Stimulated activated CD8-positive, alpha-beta memory T cell treated with anti-CD3 and anti-CD28 coated beads, Interleukin-12 subunit alpha, Interleukin-12 subunit beta, amount 100 ng/mL, for 24 hours (primary cell): ENCODE data around the gene PLEKHM3.
"Not testable (repeated sequence)": the region's sequence is repeated elsewhere in the genome, so short reads cannot be mapped to it uniquely, and the experiment has no call there.

ENCODE experiments used
- DNase-seq: peaks from one replicate; pipeline ENCODE4 v3.0.0-alpha.2; 2020; ENCODE audit errors: extremely low read depth

PLEKHM3 gene

DNA sequence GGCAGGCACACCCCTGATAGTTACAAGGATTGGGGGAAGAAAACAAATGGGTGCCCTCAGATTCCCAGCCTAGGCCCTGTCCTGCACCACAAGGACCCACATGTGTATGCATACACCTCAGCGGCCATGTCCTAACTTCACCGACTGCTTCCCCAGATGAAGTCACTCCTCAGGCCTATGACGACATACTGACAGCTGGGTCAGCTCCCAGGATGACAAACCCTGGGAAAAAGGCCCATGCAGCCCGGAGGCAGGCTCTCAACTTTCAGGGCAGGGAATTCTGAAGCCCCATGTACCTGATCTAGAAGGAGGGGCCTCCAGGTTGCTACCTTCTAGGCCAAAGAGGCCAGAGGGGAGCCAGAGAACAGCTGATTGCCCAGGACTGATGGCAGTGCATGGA lies 11.0 kb upstream of the PLEKHM3 start:
- DNase-seq: no peak

DNA sequence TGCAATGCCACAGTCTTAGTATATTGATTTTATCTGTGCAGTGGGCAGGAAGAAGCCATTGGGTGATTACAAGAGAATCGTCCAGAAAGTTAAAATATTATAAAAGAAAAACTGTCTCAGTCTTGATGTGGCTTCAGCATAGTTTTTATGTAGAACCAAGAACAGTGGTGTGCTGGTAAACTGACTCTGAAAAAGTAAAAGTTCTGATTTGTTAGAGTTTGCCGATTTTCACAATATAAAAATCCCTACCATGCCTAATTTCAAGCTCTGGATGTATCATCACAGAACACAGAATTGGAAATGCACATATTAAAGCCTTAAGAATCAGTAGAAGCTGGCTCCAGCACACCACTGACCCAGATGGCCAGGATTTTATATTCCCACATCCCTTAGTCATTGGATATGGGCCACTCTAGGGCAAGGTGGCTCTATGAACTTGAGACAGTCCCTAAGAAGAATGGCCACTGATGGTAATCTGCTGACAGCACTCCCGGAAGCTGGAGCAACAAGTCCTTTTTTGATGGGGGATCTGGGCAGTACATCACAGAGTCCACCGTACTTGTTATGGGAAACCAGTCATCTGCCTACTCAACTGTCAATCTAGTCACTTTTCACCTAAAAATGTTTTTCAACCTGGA lies 9.3 kb upstream of the PLEKHM3 start:
- DNase-seq: no peak

GRCh38 chr2:208033701-208034502 lies 8.6 kb upstream of the PLEKHM3 start:
- no peak for DNase-seq

- DNase-seq: no peak
Measured at GRCh38 chr2:208031608-208032019, 6.3 kb upstream of the PLEKHM3 start.

GRCh38 chr2:208025814-208026184 lies 472 bp upstream of the PLEKHM3 start:
- DNase-seq: no peak

- no peak for DNase-seq
Measured at GRCh38 chr2:208024091-208024490, 1.2 kb downstream of the PLEKHM3 start.

DNA sequence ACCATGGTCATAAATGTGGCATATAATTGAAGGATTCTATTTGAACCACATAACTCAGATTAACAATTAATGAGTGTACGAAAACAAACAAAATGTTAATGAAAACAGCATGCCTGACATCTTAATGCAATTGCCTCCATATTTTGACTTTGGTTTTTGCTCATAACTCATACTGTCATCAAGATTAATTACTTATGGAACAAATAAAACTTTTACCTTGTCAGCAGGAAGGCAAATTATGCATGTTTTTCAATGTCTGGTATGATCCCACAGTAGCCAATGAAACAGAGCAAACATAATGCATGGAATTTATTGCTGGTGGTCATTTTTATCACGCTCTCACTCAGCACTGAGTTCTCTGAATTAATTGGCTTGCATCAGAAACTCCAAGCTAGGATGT lies 5.1 kb downstream of the PLEKHM3 start:
- DNase-seq: no peak

DNA sequence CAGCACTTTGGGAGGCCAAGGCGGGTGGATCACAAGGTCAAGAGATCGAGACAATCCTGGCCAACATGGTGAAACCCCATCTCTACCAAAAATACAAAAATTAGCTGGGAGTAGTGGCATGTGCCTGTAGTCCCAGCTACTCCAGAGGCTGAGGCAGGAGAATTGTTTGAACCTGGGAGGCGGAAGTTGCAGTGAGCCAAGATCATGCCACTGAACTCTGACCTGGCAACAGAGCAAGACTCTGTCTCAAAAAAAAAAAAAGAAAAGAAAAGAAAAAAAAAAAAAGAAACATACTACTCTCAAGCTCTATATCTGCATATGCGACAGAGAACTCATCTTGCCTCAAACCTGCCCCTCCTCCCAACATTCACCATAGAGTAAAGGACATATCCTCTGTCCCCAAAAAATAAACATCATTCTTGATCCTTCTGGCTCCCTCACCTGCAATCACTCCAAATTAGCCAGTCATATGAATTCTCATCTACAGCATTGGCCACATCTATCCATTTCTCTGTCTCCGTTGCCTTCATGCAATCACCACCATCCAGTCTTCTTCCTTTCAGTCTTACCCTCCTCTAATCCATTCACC lies 7.1 kb downstream of the PLEKHM3 start:
- not testable (repeated sequence) for DNase-seq

GRCh38 chr2:208017721-208018120 lies 7.6 kb downstream of the PLEKHM3 start:
- no peak for DNase-seq

- DNase-seq: no peak
Measured at GRCh38 chr2:208015475-208015874, 9.9 kb downstream of the PLEKHM3 start.

GRCh38 chr2:208013285-208014178 lies 11.8 kb downstream of the PLEKHM3 start:
- DNase-seq: no peak

GRCh38 chr2:208012449-208012848 lies 12.9 kb downstream of the PLEKHM3 start:
- no peak for DNase-seq

DNA sequence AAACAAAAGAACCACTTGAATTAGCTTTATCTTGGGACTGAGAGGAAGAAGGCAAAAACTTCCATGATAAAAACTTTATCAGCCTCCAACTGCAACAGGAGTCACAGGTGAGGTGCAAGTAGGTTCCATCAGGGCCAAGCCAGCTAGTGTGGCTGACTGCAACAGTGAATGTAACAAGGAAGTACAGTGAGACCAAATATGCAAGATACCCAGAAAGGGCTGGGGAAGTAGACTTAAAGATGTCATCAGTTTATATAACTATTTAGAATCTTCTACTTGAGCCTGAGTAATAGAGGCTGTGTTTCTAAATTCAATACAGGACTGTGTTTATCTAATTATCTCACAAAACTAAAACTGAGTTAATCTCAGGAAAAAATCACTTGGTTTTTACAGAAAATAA lies 14.8 kb downstream of the PLEKHM3 start:
- no peak for DNase-seq

GRCh38 chr2:208006833-208007232 lies 18.5 kb downstream of the PLEKHM3 start:
- DNase-seq: no peak

DNA sequence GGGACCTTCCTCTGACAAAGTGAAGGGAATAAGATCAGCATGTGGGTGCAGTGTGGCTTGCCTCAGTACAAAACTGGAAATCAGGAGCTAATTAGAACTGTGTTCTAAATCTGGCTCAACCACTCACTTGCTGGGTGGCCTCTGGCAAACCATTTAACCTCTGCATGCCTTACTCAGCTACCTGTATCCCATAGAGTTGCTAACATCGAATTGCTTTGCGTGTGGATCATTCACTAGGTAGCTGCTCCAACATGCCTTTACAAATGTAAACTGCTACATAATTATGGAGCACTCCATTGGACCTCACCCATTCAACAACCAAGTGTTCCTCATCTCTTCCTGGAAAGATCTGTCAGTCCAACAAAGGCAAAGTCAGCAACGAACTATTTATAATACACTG lies 19.0 kb downstream of the PLEKHM3 start:
- DNase-seq: no peak

DNA sequence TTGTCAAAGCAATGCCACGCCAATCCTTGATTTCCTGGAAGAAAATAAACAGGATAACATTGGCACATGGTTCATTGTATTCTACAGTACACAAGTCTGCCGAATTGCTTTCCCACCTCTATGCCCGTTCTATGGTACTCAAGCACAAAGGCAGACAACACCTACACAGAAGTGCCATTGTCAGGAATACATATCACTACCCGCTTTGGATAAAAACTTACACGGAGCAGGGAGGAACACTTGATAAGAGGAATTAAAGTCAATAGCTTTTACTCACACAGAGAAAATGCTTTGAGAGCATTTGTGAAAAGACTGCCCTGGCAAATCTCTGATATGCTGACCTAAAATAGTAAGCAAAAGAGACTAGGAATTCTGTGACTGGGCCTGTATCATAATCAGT lies 23.4 kb downstream of the PLEKHM3 start:
- no peak for DNase-seq

GRCh38 chr2:208000701-208001395 lies 24.5 kb downstream of the PLEKHM3 start:
- no peak for DNase-seq

DNA sequence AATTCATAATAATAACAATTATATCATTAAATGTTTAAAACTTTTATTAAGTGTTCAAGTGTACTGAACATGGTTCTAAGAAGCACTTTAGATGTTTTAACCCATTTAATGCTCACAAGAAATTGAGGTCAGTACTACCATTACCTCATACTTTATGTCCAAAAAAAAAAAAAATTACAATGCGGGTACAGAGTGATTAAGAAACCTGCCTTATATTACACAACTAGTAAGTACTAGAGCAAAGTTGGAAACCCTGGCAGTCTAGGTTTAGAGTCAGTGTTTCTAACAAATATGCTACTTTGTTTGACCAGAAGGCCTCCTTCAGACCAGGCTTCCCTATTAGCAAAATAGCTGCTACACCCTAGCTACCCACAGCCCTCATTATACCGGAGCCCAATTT lies 28.5 kb downstream of the PLEKHM3 start:
- no peak for DNase-seq

GRCh38 chr2:207995887-207996286 lies 29.4 kb downstream of the PLEKHM3 start:
- no peak for DNase-seq

- no peak for DNase-seq
Measured at GRCh38 chr2:207993151-207993763, 32.1 kb downstream of the PLEKHM3 start.

- DNase-seq: no peak
Measured at GRCh38 chr2:207991944-207992343, 33.4 kb downstream of the PLEKHM3 start.
